ENCODE data around the gene EI24.

DNA sequence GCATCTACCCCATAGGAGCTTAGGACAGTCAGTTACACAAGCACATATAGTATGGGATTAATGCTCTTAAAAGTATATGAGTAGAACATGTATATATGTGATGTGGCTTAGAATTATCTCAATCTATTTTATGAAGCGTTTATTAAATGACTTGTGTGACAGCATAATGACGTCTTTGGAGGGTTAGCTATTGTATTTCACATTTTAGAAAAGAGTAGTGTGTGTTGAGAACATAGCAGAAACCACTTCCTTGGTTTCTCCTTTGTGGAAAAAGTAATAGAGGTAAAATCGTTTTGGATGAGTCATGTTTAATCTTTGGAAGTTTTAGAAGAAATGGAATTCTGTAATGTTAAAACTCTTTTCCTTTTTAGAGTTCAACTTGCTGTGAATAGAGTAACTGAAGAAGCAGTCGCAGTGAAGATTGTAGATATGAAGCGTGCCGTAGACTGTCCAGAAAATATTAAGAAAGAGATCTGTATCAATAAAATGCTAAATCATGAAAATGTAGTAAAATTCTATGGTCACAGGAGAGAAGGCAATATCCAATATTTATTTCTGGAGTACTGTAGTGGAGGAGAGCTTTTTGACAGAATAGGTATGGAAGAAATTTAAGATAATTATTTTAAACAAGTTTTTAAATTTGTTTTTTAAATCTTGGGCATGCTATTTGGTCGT is 58.1 kb downstream of the EI24 start:
- TF ChIP-seq, protein P1, sequence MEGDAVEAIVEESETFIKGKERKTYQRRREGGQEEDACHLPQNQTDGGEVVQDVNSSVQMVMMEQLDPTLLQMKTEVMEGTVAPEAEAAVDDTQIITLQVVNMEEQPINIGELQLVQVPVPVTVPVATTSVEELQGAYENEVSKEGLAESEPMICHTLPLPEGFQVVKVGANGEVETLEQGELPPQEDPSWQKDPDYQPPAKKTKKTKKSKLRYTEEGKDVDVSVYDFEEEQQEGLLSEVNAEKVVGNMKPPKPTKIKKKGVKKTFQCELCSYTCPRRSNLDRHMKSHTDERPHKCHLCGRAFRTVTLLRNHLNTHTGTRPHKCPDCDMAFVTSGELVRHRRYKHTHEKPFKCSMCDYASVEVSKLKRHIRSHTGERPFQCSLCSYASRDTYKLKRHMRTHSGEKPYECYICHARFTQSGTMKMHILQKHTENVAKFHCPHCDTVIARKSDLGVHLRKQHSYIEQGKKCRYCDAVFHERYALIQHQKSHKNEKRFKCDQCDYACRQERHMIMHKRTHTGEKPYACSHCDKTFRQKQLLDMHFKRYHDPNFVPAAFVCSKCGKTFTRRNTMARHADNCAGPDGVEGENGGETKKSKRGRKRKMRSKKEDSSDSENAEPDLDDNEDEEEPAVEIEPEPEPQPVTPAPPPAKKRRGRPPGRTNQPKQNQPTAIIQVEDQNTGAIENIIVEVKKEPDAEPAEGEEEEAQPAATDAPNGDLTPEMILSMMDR (IDR thresholded peaks at IDR 0.05) = no peak
- TF ChIP-seq POLR2AphosphoS5 (IDR thresholded peaks at IDR 0.05; ENCODE audit: low read depth, low read length) (no peak), TCF7L2 (IDR thresholded peaks at IDR 0.05; ENCODE audit: low read depth, low read length) (no peak), SIN3A (IDR thresholded peaks at IDR 0.05; ENCODE audit: borderline replicate concordance, insufficient read depth, low read depth, low read length) (no peak)
